ENCODE measurements around the gene GTF2IRD1. TPM values are rescaled to one million over a fixed set of nuclear protein-coding genes. Genes with fewer than 3 reads are reported as not detected.
"Not testable (repeated sequence)": the region's sequence is repeated elsewhere in the genome, so short reads cannot be mapped to it uniquely, and the experiment has no call there.

Gene GTF2IRD1
- total and polyA plus RNA-seq, 5 donors from 2014 or later: 0.16 to 2.4 TPM; not detected in 3

DNA sequence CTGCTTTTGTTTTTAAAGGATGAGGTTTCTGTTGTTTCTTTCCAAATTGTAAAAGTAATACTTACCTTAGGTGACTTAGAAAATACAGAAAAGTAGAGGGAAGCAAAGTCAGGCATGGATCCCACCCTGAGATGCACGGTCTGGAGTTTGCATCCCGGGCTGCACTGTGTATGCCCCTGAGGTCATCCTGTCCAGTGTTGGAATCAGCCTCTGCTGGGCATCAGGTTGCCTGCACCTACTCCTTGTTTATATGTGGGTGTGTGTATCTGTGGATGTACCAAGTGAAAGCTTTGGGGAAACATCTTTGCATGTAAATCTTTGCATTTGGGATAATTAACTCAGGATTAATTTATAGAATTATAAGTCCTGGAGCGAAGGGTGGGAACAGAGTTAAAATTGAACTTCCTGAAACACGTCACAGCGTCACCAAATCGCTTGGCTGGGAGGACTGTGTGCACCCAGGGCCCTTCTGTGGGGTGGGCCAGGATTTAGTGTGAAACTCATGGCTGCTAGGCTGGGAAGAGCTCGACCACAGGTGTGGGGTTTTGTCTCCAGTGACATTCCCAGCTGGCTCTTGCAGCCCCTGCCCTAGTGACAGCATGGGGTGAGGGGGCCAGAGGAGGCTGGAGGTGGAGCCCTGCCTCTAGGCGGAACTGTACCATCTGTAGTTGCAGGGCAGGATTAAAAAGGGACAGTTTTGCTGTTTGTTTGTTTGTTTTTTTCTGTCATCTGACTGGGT, 27.9 kb downstream of the GTF2IRD1 start:
- Mint-ChIP-seq H3K36me3 (no peaks in the 10 kb centered on the region), H3K27ac (no peak overlapping the region), H3K9me3 (peaks cover 0 to 1% (median 0%) of the 10 kb centered on the region in 7 donors), H3K27me3 (peaks cover 20% of the 10 kb centered on the region), H3K4me3 (peak overlapping the region in 1 of 4 donors; percentile 47), H3K4me1 (peaks cover 0 to 6% (median 0%) of the 10 kb centered on the region in 4 donors)
- Histone ChIP-seq H3K36me3 (ENCODE audit: control insufficient read depth, insufficient read depth, low read length) (no peaks in the 10 kb centered on the region), H3K4me3 (ENCODE audit: low read depth, low read length) (no peak overlapping the region), H3K27me3 (ENCODE audit: control insufficient read depth, insufficient read depth, low read length) (peaks cover 2% of the 10 kb centered on the region), H3K27ac (ENCODE audit: insufficient read depth, low read length, poor library complexity, severe bottlenecking) (no peak overlapping the region), H3K4me1 (ENCODE audit: control insufficient read depth, insufficient read depth, low read length, poor library complexity, severe bottlenecking) (no peaks in the 10 kb centered on the region), H3K9me3 (ENCODE audit: control insufficient read depth in 2 of 2, low read length in 2 of 2) (no peaks in the 10 kb centered on the region)
- DNase-seq: no peak
- ATAC-seq (ENCODE audit: low read depth in 2 of 2): no peak

DNA sequence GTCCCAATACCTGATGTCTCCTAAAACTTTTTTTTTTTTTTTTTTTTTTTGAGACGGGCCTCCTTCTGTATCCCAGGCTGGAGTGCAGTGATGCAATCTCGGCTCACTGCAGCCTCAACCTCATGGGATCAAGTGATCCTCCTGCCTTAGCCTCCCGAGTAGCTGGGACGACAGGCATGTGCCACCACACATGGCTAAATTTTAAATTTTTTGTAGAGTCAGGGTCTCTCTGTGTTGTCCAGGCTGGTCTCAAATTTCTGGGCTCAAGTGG, 28.4 kb downstream of the GTF2IRD1 start:
- Histone ChIP-seq H3K4me1 (ENCODE audit: control insufficient read depth, insufficient read depth, low read length, poor library complexity, severe bottlenecking) (no peaks in the 10 kb centered on the region), H3K4me3 (ENCODE audit: low read depth, low read length) (no peak overlapping the region), H3K9me3 (ENCODE audit: control insufficient read depth in 2 of 2, low read length in 2 of 2) (no peaks in the 10 kb centered on the region), H3K27ac (ENCODE audit: insufficient read depth, low read length, poor library complexity, severe bottlenecking) (no peak overlapping the region), H3K36me3 (ENCODE audit: control insufficient read depth, insufficient read depth, low read length) (no peaks in the 10 kb centered on the region), H3K27me3 (ENCODE audit: control insufficient read depth, insufficient read depth, low read length) (peaks cover 2% of the 10 kb centered on the region)
- DNase-seq (no peak), ATAC-seq (ENCODE audit: low read depth in 2 of 2) (no peak)
- Mint-ChIP-seq H3K27ac (no peak overlapping the region), H3K36me3 (no peaks in the 10 kb centered on the region), H3K4me1 (peaks cover 0 to 6% (median 0%) of the 10 kb centered on the region in 4 donors), H3K4me3 (no peak overlapping the region), H3K9me3 (peaks cover 0 to 1% (median 0%) of the 10 kb centered on the region in 7 donors), H3K27me3 (peaks cover 20% of the 10 kb centered on the region)

DNA sequence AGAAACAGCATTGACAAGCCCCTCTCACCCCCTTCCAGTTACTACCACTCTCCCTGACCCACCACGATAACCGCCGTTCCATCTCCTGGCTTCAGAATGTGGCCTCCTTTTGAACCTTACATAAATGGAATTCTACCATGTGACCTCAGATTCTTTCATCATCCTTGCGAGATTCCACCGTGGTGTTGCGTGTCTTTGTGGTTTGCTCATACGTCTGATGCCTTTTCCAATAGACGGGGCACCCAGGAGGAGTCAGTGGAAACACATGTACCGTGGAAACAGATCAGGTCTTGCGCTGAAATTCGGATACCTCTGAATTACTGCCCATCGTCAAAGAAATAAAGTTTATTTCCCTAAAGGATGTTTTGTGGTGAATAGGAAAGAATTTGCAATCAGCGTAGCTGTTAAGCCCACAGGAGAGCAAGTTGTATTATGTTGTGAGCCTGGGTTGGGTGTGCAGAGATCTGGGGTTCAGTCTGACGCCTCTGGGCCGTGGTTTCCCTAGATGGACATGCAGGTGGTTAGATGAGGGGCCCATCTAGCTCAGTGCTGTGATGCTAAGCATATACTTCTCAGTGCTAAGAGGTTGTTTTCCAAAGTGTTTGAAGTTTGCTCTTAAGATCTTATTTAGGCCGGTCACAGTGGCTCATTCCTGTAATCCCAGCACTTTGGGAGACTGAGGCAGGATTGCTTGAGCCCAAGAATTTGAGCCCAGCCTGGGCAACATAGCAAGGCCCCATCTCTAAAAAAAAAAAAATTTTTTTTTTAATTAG, 29.1 kb downstream of the GTF2IRD1 start:
- H3K27ac Mint-ChIP-seq: no peak overlapping the region
- DNase-seq: no peak

DNA sequence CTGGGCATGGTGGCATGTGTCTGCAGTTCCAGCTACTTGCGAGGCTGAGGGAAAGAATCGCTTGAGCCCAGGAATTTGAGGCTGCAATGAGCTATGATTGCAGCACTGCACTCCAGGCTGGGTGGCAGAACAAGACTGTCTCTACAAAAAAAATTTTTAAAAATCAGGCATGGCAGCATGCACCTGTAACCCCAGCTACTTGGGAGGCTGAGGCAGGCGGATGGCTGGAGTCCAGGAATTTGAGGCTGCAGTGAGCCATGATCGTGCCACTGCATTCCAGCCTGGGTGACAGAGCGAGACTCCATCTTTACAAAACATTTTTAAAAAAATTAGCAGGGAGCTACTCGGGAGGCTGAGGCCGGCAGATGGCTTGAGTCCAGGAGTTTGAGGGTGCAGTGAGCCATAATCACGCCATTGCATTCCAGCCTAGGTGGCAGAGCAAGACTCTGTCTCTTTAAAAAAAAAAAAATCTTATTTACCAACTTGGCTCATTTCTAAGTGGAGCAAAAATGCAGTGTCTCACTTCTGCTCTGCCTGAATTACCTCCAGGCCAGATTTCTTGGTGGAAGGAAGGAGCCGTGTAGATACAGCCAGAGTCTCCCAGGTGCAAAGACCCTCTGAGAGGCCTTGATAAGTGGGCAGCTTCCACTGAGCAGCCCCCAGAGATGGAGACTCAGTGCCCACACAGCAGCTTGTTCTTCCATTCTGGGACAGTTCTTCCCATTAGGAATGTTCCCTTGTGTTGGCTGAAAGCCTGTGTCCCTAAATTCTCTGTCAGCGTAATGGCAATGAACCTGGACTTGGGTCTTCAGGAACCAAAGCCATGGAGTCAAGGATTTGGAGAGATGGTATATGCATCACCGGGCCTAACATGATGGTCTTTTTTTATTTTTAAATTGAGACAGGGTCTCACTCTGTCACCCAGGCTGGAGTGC, 30.0 kb downstream of the GTF2IRD1 start:
- H3K4me1 ChIP-seq (ENCODE audit: control insufficient read depth, insufficient read depth, low read length, poor library complexity, severe bottlenecking): no peaks in the 10 kb centered on the region
- Mint-ChIP-seq H3K27ac (no peak overlapping the region), H3K4me3 (no peak overlapping the region), H3K27me3 (peaks cover 26% of the 10 kb centered on the region), H3K4me1 (peaks cover 0 to 2% (median 0%) of the 10 kb centered on the region in 4 donors), H3K36me3 (no peaks in the 10 kb centered on the region), H3K9me3 (peaks cover 0 to 1% (median 0%) of the 10 kb centered on the region in 7 donors)
- DNase-seq (no peak), ATAC-seq (ENCODE audit: low read depth in 2 of 2) (no peak)
- no peaks in the 10 kb centered on the region for H3K9me3 ChIP-seq (ENCODE audit: control insufficient read depth in 2 of 2, low read length in 2 of 2)
- H3K27ac ChIP-seq (ENCODE audit: insufficient read depth, low read length, poor library complexity, severe bottlenecking): no peak overlapping the region
- H3K27me3 ChIP-seq (ENCODE audit: control insufficient read depth, insufficient read depth, low read length): peaks cover 2% of the 10 kb centered on the region
- H3K4me3 ChIP-seq (ENCODE audit: low read depth, low read length): no peak overlapping the region
- H3K36me3 ChIP-seq (ENCODE audit: control insufficient read depth, insufficient read depth, low read length): no peaks in the 10 kb centered on the region

More for the DNA sequence above, 29.1 kb downstream of the GTF2IRD1 start:
- Histone ChIP-seq H3K4me3 (ENCODE audit: low read depth, low read length) (no peak overlapping the region), H3K4me1 (ENCODE audit: control insufficient read depth, insufficient read depth, low read length, poor library complexity, severe bottlenecking) (no peaks in the 10 kb centered on the region), H3K27ac (ENCODE audit: insufficient read depth, low read length, poor library complexity, severe bottlenecking) (no peak overlapping the region), H3K27me3 (ENCODE audit: control insufficient read depth, insufficient read depth, low read length) (peaks cover 2% of the 10 kb centered on the region), H3K9me3 (ENCODE audit: control insufficient read depth in 2 of 2, low read length in 2 of 2) (no peaks in the 10 kb centered on the region), H3K36me3 (ENCODE audit: control insufficient read depth, insufficient read depth, low read length) (no peaks in the 10 kb centered on the region)
- peaks cover 20% of the 10 kb centered on the region for H3K27me3 Mint-ChIP-seq
- H3K9me3 Mint-ChIP-seq: peaks cover 0 to 1% (median 0%) of the 10 kb centered on the region in 7 donors
- H3K36me3 Mint-ChIP-seq: no peaks in the 10 kb centered on the region
- ATAC-seq (ENCODE audit: low read depth in 2 of 2): no peak
- peaks cover 0 to 6% (median 0%) of the 10 kb centered on the region in 4 donors for H3K4me1 Mint-ChIP-seq
- H3K4me3 Mint-ChIP-seq: no peak overlapping the region

DNA sequence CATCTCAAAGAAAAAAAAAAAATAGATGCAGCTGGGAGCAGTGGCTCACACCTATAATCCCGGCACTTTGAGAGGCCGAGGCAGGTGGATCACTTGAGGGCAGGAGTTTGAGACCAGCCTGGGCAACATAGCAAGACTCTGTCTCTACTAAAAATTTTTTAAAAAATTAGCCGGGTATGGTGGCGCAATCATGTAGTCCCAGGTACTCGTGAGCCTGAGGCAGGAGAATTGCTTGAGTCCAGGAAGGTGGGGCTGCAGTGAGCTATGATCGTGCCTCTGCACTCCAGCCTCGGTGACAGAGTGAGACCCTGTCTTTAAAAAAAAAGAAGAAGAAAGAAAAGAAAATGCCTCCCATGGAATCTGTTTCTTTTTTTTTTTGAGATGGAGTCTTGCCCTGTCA, 31.9 kb downstream of the GTF2IRD1 start:
- Mint-ChIP-seq H3K27ac (no peak overlapping the region), H3K9me3 (no peaks in the 10 kb centered on the region), H3K4me3 (no peak overlapping the region), H3K4me1 (no peaks in the 10 kb centered on the region), H3K36me3 (no peaks in the 10 kb centered on the region), H3K27me3 (peaks cover 19% of the 10 kb centered on the region)
- H3K27ac ChIP-seq (ENCODE audit: insufficient read depth, low read length, poor library complexity, severe bottlenecking): no peak overlapping the region
- H3K27me3 ChIP-seq (ENCODE audit: control insufficient read depth, insufficient read depth, low read length): peaks cover 2% of the 10 kb centered on the region
- DNase-seq (no peak), ATAC-seq (ENCODE audit: low read depth in 2 of 2) (no peak)
- no peaks in the 10 kb centered on the region for H3K9me3 ChIP-seq (ENCODE audit: control insufficient read depth in 2 of 2, low read length in 2 of 2)
- no peak overlapping the region for H3K4me3 ChIP-seq (ENCODE audit: low read depth, low read length)
- H3K36me3 ChIP-seq (ENCODE audit: control insufficient read depth, insufficient read depth, low read length): no peaks in the 10 kb centered on the region
- H3K4me1 ChIP-seq (ENCODE audit: control insufficient read depth, insufficient read depth, low read length, poor library complexity, severe bottlenecking): no peaks in the 10 kb centered on the region

DNA sequence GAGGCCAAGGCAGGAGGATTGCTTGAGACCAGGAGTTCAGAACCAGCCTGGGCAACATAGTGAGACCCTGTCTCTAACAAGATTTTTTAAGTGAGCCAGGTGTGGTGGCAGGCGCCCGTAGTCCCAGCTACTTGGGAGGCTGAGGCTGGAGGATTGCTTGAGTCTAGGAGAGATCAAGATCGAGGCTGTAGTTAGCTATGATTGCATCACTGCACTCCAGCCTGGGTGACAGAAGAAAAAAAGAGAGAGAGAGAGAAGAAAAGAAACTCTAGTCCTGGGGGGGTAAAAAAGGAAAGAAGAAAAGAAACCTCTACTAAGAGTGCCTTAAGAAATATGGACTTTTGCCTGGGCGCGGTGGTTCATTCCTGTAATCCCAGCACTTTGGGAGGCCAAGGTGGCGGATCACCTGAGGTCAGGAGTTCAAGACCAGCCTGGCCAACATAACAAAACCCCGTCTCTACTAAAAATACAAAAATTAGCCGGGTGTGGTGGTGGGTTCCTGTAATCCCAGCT, 34.9 kb downstream of the GTF2IRD1 start:
- ATAC-seq (ENCODE audit: low read depth in 2 of 2); H3K4me3 Mint-ChIP-seq; DNase-seq; H3K27me3 ChIP-seq (ENCODE audit: control insufficient read depth, insufficient read depth, low read length); H3K9me3 ChIP-seq (ENCODE audit: control insufficient read depth in 2 of 2, low read length in 2 of 2); H3K9me3 Mint-ChIP-seq; H3K36me3 Mint-ChIP-seq; H3K27ac ChIP-seq (ENCODE audit: insufficient read depth, low read length, poor library complexity, severe bottlenecking); H3K36me3 ChIP-seq (ENCODE audit: control insufficient read depth, insufficient read depth, low read length); H3K27ac Mint-ChIP-seq; H3K4me1 ChIP-seq (ENCODE audit: control insufficient read depth, insufficient read depth, low read length, poor library complexity, severe bottlenecking); H3K4me1 Mint-ChIP-seq; H3K4me3 ChIP-seq (ENCODE audit: low read depth, low read length): not testable (repeated sequence)
- peaks cover 14% of the 10 kb centered on the region for H3K27me3 Mint-ChIP-seq

All from CD4-positive, CD25-positive, alpha-beta regulatory T cell (primary cell).